HG03196 (cell line): ENCODE results near the gene TAF6.

Experiments used
- ATAC-seq: cut with Tn5 transposase; IDR thresholded peaks from one replicate; pipeline ENCODE4 v1.9.1; 2021; ENCODE audit not compliant: unreplicated experiment

TAF6 gene

DNA sequence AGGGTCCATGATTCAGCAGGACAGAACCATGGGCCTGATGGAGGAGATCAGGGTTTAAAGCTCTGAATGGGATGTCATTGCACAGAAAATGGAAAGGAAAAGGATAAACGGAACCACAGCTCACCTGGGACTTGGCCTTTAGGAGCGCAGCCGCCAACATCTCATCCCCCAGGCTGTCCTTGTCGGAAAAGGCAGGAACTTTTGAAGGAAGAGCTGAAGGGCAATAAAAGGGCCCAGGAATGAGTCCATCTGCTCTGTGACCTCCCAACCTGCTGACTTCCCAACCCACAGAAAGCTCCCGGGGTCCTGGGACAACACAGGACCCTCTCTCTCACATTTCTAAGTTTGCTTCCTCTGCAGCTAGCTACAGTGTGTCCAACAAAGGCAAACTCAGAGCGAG lies 43.7 kb downstream of the TAF6 start:
- no peak for ATAC-seq

DNA sequence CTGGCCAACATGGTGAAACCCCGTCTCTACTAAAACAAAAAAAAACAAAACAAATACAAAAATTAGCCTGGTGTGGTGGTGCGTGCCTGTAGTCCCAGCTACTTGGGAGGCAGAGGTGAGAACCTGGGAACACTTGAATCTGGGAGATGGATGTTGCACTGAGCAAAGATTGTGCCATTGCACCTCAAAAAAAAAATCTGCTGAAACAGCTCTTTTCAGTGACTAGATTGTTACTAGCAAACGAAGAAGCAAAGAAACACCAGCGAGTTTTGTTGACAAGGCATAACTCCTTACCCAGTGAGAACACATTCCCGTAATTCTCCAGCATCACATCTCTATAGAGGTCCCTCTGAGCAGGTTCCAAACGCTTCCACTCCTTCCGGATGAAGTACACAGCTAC lies 44.3 kb downstream of the TAF6 start:
- no peak for ATAC-seq

DNA sequence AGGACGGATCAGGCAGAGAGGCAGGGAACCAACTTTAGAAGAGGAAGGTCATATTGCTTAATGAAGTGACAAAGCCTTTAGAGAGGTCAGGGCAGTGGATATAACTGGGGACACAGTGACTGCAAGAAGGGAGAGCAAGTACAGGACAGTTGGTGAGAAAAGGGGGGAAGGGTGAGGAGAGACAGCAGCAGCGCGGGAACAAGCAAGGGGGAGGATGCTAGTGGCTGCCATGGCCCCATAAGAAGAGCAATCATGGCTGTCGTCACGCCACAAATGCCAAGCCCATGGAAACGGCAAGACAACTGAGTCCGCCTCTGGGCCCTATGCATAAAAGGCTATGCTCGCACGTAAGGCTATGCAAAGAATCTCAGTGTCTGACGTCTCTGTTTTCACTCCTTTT lies 46.7 kb downstream of the TAF6 start:
- ATAC-seq: no peak

DNA sequence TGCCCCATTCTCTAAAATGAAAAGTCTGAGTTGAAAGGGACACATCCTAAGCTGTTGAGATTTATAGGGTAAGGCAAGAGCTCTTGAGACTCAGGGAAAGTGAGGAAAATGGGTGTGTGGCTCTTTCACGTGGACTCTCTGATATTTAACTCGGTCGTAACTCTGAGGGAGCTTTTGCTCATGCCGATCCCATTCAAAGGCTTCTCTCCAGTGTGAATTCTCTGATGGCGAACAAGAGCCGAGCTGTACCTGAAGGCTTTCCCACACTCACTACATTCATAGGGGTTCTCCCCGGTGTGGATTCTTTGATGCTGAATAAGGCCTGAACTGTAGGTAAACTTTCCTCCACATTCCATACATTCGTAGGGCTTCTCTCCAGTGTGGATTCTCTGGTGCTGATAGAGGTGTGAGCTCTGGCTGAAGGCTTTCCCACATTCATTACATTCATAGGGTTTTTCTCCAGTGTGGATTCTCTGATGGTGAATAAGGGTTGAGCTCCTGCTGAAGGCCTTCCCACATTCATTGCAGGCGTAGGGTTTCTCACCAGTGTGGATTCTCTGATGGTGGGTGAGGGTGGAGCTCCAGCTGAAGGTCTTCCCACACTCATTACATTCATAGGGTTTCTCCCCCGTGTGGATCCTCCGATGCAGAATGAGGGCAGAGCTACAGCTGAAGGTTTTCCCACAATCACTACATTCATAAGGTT lies 48.0 kb downstream of the TAF6 start:
- no peak for ATAC-seq

DNA sequence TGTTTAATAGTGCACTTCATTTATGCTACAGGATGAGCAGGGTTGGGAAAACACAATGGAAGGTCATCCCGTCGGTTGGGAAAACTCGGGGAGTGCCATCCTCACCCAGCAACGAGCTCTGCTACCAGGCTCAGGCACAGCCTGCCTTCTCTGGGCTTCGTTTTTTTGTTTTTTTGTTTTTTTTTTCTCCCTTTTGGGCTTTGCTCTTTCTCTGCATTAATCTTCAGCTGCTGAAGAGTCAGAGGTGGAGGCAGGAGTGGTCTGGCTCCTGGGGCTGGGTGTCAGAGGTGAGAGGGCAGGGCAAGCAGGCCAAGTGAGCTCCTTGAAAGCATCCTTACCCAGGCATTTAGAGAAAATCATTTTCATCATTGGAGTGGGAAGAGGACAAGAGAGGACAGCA lies 49.2 kb downstream of the TAF6 start:
- no peak for ATAC-seq

DNA sequence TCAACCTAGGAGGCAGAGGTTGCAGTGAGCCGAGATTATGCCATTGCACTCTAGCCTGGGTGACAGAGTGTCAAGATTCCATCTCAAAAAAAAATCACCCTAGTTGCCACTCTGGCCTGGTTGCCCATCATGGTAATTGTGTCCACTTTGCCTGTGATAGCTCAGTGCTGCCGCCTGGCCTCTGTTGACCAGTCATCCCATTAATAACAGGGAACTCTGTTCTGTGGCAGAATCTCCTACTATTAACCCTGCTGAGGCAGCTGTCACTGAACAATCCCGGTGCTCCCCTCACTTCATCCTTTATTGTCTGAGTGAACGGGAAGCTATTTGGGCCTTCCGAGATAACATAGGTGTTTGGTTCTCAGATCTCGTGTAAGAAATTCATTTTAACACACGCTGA lies 52.2 kb downstream of the TAF6 start:
- no peak for ATAC-seq

DNA sequence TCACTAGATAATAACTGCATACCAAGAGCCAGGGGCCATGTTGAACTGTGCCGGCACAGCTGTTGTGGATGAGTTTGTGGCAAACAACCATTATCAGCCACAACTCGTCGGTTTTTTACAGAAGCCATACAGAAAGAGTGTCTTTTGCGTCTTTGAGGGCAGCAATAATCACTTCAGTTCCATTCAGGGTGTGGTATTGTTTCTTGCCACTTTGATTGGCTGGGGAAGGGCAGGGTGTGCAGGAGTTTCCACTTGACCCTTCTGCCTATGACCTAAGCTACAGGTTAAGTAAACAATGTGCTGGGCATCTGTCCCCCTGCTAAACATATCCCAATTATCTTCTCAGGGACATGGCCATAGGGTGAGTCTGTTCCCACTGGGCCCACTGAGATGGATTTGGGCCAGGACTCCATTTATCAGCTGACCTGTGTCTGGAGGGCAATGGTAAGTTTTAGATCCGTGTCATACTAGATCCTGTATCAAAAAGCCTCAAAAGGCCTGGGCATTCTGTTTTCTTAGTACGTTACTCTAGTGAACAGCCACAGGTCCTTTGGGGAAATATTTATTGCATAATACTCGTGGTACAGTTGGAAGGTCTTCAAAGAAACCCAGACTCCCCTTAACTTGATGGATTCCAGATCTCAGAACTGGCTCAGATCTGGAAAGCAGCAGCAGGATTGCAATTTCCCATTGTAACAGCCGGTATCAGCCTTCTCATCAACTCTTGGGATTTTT lies 53.5 kb downstream of the TAF6 start:
- ATAC-seq: no peak

DNA sequence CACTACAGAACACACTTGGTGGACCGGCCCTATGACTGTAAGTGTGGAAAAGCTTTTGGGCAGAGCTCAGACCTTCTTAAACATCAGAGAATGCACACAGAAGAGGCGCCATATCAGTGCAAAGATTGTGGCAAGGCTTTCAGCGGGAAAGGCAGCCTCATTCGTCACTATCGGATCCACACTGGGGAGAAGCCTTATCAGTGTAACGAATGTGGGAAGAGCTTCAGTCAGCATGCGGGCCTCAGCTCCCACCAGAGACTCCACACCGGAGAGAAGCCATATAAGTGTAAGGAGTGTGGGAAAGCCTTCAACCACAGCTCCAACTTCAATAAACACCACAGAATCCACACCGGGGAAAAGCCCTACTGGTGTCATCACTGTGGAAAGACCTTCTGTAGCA lies 55.0 kb downstream of the TAF6 start:
- ATAC-seq: no peak

DNA sequence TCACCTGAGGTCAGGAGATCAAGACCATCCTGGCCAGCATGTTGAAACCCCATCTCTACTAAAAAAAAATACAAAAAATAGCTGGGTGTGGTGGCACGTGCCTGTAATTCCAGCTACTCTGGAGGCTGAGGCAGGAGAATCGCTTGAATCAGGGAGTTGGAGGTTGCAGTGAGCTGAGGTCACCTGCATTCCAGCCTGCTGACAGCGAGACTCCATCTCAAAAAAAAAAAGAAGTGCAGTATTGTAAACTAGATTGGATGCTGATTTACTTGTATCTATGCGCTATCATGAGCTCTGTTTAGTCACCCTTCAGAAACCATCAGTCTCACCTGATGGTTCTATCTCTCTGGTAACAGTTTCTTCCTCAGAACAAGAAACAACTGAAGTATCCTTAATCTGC lies 55.8 kb downstream of the TAF6 start:
- no peak for ATAC-seq

DNA sequence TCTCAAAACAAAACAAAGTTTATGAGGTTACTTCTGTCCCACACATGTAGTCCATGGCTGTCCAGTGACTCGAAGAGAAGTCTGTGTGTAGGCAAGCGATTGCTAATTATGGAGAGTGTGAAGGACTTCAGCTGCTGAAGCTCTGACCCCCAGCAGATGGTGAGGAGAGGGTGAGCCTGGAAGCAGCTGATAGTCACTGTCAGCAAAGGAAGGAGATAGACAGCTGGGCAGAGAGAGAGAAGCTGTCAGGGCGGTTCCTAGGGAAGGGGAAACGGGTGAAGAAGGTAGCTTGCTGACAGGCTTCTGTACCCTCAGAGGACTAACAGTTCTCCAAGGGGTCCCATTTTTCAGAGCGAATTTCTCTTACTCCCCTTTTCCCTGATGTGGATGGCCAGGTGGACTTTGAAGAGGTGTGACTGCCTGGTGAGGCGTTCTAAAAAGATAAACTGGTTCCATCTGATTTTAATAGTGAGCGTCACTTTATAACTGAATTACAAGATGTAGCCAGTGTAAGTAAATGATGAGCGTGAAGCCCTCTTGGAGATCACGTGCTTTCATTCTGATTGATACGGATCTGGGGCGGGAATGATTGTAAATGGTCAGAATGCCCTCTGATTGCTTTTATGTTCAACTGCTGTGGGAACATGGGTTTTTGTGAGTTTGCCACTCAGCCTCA lies 57.5 kb downstream of the TAF6 start:
- no peak for ATAC-seq

DNA sequence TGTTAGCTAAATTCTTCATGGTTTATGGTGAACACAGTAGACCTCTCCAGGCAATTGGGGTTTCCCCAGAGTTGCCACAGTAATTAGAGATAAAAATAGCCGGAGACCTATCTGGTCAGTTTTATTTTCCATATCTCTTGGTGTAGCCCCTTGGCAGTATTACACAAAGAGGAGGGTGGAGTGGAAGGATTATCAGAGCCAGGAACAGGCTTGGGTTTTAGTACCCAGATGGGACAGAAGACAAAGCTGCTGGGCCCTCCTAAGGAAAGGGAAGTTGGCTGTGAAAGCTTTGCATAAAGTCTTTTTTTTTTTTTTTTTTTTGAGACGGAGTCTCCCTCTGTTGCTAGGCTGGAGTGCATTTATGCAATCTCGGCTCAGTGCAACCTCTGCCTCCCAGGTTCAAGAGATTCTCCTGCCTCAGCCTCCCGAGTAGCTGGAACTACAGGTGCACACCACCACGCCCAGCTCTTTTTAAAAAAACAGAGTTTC lies 59.9 kb downstream of the TAF6 start:
- ATAC-seq: no peak
